Measurements from ENCODE around the gene PARP3. TPM values are rescaled to one million over a fixed set of nuclear protein-coding genes. Genes with fewer than 3 reads are reported as not detected.
A peak's percentile ranks its signal among the peaks of the same experiment; 100 is the strongest.

The PARP3 gene
- total and polyA plus RNA-seq, 9 of the 15 experiments (the other 6 are each of a cell fraction or from before 2014, with no cell fraction given), result 0.46 to 6.6 (median 4.5) TPM

DNA sequence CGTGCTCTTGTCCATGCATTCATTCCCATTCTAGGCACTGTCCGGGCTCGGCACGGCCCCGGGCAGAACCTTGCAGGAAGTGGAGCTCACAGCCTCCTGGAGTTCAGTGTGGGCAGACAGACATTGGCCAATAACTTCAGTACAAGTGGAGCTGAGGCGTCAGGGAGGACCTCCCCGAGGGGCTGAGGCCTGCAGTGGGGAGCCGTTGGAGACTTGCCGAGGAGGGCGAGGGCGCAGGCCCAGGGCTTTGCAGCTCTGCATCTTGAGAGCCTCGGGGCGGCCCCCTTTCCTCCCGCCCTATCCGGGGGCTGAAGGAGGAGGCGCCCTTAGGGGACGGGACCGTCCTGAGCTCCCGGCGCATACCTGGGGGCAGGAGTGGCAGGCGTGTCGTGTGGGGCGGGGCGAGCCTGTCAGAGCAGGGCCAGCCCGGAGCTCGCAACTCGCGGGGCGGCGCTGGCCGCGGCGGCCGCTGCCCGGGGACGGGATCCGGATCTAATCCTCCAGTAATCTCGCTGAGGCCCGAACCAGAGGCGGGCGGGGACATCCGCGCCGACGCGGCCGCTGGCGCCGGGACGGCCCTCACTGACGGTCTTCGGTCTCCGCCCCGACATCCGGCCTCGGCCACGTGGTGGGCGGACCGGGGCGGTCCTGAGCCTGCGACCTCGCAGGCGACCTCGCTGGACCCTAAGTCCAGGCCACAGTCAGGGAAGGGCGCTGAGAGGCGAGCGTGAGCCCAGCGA, 40.8 kb downstream of the PARP3 start, which contains the start of gene ACY1 (continued):
- TF ChIP-seq ESRRB (CRISPR knock-in tag; IDR thresholded peaks at IDR 0.05; ENCODE audit: borderline replicate concordance), result no peak
- TF ChIP-seq ZBTB8A (IDR thresholded peaks at IDR 0.05; ENCODE audit: partially characterized antibody), result no peak
- TF ChIP-seq WHSC1 (IDR thresholded peaks at IDR 0.05; ENCODE audit: low read length), result no peak
- TF ChIP-seq ZNF253 (CRISPR knock-in tag; conservative IDR thresholded peaks at IDR 0.05), result no peak
- TF ChIP-seq TARDBP (IDR thresholded peaks at IDR 0.05), result peak; percentile 41; the same call in 1 of the 2 replicates
- TF ChIP-seq, protein P1, sequence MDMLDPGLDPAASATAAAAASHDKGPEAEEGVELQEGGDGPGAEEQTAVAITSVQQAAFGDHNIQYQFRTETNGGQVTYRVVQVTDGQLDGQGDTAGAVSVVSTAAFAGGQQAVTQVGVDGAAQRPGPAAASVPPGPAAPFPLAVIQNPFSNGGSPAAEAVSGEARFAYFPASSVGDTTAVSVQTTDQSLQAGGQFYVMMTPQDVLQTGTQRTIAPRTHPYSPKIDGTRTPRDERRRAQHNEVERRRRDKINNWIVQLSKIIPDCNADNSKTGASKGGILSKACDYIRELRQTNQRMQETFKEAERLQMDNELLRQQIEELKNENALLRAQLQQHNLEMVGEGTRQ (CRISPR knock-in tag; IDR thresholded peaks at IDR 0.05), result peak; percentile 90
- TF ChIP-seq, protein P2, sequence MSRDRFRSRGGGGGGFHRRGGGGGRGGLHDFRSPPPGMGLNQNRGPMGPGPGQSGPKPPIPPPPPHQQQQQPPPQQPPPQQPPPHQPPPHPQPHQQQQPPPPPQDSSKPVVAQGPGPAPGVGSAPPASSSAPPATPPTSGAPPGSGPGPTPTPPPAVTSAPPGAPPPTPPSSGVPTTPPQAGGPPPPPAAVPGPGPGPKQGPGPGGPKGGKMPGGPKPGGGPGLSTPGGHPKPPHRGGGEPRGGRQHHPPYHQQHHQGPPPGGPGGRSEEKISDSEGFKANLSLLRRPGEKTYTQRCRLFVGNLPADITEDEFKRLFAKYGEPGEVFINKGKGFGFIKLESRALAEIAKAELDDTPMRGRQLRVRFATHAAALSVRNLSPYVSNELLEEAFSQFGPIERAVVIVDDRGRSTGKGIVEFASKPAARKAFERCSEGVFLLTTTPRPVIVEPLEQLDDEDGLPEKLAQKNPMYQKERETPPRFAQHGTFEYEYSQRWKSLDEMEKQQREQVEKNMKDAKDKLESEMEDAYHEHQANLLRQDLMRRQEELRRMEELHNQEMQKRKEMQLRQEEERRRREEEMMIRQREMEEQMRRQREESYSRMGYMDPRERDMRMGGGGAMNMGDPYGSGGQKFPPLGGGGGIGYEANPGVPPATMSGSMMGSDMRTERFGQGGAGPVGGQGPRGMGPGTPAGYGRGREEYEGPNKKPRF (IDR thresholded peaks at IDR 0.05; ENCODE audit: low read depth, low read length), result no peak
- no peak for TF ChIP-seq NR3C1 (CRISPR knock-in tag; IDR thresholded peaks at IDR 0.05)
- no peak for TF ChIP-seq CSDE1 (IDR thresholded peaks at IDR 0.05)
- TF ChIP-seq, protein P3, sequence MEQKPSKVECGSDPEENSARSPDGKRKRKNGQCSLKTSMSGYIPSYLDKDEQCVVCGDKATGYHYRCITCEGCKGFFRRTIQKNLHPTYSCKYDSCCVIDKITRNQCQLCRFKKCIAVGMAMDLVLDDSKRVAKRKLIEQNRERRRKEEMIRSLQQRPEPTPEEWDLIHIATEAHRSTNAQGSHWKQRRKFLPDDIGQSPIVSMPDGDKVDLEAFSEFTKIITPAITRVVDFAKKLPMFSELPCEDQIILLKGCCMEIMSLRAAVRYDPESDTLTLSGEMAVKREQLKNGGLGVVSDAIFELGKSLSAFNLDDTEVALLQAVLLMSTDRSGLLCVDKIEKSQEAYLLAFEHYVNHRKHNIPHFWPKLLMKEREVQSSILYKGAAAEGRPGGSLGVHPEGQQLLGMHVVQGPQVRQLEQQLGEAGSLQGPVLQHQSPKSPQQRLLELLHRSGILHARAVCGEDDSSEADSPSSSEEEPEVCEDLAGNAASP (IDR thresholded peaks at IDR 0.05), result no peak
- TF ChIP-seq BHLHE40 (IDR thresholded peaks at IDR 0.05; ENCODE audit: low read length), result peak; percentile 59; the same call in 1 of the 2 replicates
- TF ChIP-seq SREBF1 (IDR thresholded peaks at IDR 0.05; ENCODE audit: borderline replicate concordance, low read depth, low read length), result no peak
- no peak for TF ChIP-seq ZNF717 (CRISPR knock-in tag; IDR thresholded peaks at IDR 0.05)
- TF ChIP-seq ZNF778 (CRISPR knock-in tag; IDR thresholded peaks at IDR 0.05), result no peak
- no peak for TF ChIP-seq POLR2H (tag; IDR thresholded peaks at IDR 0.05; ENCODE audit: low read depth)
- TF ChIP-seq SRF (CRISPR knock-in tag; IDR thresholded peaks at IDR 0.05), result no peak
- no peak for TF ChIP-seq FOXK2 (conservative IDR thresholded peaks at IDR 0.05 in 1 of 2, IDR thresholded peaks at IDR 0.05 in 1 of 2; ENCODE audit: low read depth in 2 of 2)
- no peak; the same call in none of the 2 replicates for TF ChIP-seq MXI1 (IDR thresholded peaks at IDR 0.05; ENCODE audit: low read depth, low read length)
- TF ChIP-seq, protein P4, sequence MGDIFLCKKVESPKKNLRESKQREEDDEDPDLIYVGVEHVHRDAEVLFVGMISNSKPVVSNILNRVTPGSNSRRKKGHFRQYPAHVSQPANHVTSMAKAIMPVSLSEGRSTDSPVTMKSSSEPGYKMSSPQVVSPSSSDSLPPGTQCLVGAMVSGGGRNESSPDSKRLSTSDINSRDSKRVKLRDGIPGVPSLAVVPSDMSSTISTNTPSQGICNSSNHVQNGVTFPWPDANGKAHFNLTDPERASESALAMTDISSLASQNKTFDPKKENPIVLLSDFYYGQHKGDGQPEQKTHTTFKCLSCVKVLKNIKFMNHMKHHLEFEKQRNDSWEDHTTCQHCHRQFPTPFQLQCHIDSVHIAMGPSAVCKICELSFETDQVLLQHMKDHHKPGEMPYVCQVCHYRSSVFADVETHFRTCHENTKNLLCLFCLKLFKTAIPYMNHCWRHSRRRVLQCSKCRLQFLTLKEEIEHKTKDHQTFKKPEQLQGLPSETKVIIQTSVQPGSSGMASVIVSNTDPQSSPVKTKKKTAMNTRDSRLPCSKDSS (IDR thresholded peaks at IDR 0.05; ENCODE audit: low read depth, partially characterized antibody), result no peak
- TF ChIP-seq IRF2 (CRISPR knock-in tag; IDR thresholded peaks at IDR 0.05), result no peak
- TF ChIP-seq ZNF121 (CRISPR knock-in tag; conservative IDR thresholded peaks at IDR 0.05), result no peak
- TF ChIP-seq, protein P5, sequence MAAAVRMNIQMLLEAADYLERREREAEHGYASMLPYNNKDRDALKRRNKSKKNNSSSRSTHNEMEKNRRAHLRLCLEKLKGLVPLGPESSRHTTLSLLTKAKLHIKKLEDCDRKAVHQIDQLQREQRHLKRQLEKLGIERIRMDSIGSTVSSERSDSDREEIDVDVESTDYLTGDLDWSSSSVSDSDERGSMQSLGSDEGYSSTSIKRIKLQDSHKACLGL (CRISPR knock-in tag; IDR thresholded peaks at IDR 0.05; ENCODE audit: borderline replicate concordance, poor library complexity, severe bottlenecking), result peak; percentile 62
